IPS-15b (cell line): ENCODE data around the gene APLNR.

ENCODE experiments used
- H3K27me3 ChIP-seq: one replicate; pipeline ENCODE4 v1.6.1; 2013; ENCODE audit warnings: low read length; ENCODE audit not compliant: control insufficient read depth, insufficient read depth
- H3K36me3 ChIP-seq: one replicate; pipeline ENCODE4 v1.6.1; 2013; ENCODE audit warnings: low read length; ENCODE audit not compliant: control insufficient read depth, insufficient read depth
- H3K4me1 ChIP-seq: one replicate; pipeline ENCODE4 v1.6.1; 2013; ENCODE audit warnings: mild to moderate bottlenecking, low read length; ENCODE audit not compliant: control insufficient read depth, insufficient read depth
- H3K4me3 ChIP-seq: one replicate; pipeline ENCODE4 v1.5.1; 2013; ENCODE audit warnings: low read depth, low read length
- H3K9ac ChIP-seq: one replicate; pipeline ENCODE4 v1.6.1; 2013; ENCODE audit warnings: low read depth, mild to moderate bottlenecking, low read length
- H3K9me3 ChIP-seq: one replicate; pipeline ENCODE4 v1.6.1; 2013; ENCODE audit warnings: mild to moderate bottlenecking, low read length; ENCODE audit not compliant: control insufficient read depth, insufficient read depth

The APLNR gene

DNA sequence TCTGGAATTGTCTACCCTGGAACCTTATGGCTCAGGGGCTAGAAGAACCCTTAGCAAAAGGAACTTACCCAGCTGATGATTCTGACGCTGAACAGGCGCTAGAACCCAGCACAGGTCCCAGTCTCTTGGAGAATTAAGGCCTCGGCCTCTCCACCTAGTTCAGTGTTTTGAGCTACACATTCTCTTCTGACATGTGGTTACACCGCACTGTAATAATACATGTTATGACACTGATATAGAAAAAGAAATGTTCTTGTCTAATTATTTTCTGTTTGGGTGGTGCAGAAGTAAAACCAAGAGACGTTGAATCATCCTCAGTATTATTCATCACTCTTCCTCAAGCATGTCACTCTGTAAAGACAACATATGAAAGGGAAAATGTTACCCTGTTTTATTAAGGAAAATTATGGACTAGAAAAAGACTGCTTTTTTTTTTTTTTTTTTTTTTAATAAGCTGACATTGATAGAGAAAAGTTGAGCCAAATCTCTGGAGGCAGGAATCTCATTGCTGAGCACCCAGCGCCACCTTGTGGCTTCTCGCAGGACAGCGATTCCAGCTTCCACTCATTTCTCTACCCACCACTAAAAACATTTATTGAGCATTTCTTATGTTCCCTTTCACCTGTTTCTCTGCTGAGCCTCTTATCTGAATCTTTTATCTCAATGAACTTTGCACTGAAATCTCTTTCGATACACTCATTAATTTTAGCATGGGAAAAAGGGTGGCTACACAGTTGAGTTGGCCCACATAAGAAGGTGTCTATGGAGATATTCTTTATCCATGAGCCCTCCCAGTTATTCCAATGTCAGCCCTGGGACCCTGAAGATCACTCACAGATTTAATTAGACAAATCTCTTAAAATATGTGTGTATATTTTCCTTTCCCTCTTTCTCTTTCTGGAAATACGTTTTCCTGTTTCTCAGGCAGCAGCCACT lies 12.6 kb upstream of the APLNR start:
- H3K4me1 ChIP-seq, result no peaks in the 10 kb centered on the region
- no peaks in the 10 kb centered on the region for H3K27me3 ChIP-seq
- no peak overlapping the region for H3K9ac ChIP-seq
- no peak overlapping the region for H3K4me3 ChIP-seq
- no peaks in the 10 kb centered on the region for H3K36me3 ChIP-seq
- H3K9me3 ChIP-seq, result no peaks in the 10 kb centered on the region

DNA sequence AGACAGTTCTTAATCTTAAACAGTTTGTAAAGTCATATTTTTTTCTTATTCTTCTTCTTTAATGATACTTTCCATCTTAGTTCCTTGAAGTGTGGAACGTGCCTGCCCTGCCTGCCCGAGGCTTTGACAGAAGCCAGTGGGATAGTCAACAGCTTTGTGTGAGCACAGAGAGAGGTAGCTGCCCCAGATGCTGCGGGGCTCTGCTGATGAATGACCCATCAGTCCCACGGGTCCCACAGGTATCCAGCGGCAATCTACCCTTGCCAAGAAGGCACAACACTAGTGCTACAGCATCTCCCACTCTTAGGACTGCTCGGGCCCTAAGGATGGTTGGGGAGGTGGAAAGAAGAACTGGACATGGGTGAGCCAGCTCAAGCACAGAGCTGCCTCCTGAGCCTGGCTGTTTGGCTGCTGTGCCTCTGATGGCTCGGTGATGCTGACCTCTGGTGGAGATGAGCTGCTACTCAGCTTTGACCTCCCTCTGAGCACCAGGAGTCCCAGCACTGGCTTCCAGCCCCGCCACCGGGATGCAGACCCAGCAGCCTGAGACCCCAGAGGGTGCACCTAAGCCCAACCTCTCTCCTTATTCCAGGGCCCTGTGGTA lies 11.8 kb upstream of the APLNR start:
- Histone ChIP-seq H3K36me3 (no peaks in the 10 kb centered on the region), H3K4me3 (no peak overlapping the region), H3K9me3 (no peaks in the 10 kb centered on the region), H3K27me3 (no peaks in the 10 kb centered on the region), H3K9ac (no peak overlapping the region), H3K4me1 (no peaks in the 10 kb centered on the region)

- no peak overlapping the region for H3K4me3 ChIP-seq
- no peaks in the 10 kb centered on the region for H3K4me1 ChIP-seq
- H3K9me3 ChIP-seq, result no peaks in the 10 kb centered on the region
- H3K36me3 ChIP-seq, result no peaks in the 10 kb centered on the region
- H3K9ac ChIP-seq, result no peak overlapping the region
- no peaks in the 10 kb centered on the region for H3K27me3 ChIP-seq
These were observed 7.9 kb upstream of the APLNR start for GRCh38 chr11:57244911-57245310.

GRCh38 chr11:57241353-57241972 lies 4.4 kb upstream of the APLNR start:
- Histone ChIP-seq H3K4me3 (no peak overlapping the region), H3K4me1 (no peaks in the 10 kb centered on the region), H3K9me3 (no peaks in the 10 kb centered on the region), H3K36me3 (no peaks in the 10 kb centered on the region), H3K9ac (no peak overlapping the region), H3K27me3 (no peaks in the 10 kb centered on the region)

DNA sequence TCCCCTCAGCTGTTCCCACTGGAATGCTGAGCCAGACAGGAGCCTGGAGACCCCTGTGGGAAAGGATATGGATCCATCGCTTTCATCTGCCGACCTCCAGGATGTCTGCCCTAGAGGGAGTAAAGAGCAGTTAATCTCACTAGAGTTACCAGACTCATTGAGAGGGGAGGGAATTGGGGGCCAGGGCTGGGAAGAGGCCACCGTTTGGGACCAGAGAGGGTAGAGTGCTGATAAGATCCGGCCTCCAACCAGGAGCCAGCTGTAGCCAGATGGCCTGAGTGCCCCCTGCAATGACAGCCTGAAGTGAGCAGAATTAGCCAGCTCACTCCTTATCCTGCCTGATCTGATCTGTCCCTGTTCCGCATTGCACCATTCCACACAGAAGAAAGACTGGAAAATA lies 3.7 kb upstream of the APLNR start:
- Histone ChIP-seq H3K9ac (no peak overlapping the region), H3K9me3 (no peaks in the 10 kb centered on the region), H3K27me3 (no peaks in the 10 kb centered on the region), H3K36me3 (no peaks in the 10 kb centered on the region), H3K4me1 (no peaks in the 10 kb centered on the region), H3K4me3 (no peak overlapping the region)

GRCh38 chr11:57240007-57240406 lies 3.0 kb upstream of the APLNR start:
- H3K4me3 ChIP-seq, result no peak overlapping the region
- no peaks in the 10 kb centered on the region for H3K36me3 ChIP-seq
- no peaks in the 10 kb centered on the region for H3K27me3 ChIP-seq
- H3K9ac ChIP-seq, result no peak overlapping the region
- no peaks in the 10 kb centered on the region for H3K9me3 ChIP-seq
- no peaks in the 10 kb centered on the region for H3K4me1 ChIP-seq

DNA sequence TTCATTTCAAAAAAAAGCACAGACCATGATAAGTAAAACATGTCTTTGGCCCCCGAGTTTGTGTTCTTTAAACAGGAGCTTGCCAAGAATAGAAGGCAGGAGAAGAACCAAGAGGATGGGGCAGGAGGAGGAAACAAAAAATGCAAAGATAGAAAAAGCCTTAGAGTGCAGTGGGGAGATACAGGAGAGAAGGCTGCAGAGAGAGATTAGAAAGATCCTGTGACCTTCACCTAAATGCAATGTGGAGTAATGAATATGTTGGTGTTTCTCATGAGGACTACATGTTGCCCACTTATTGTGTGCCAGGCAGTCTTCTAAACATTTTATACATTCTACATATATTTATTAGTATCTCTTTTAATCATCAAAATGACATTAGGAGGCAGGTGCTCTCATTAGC lies 2.3 kb upstream of the APLNR start:
- Histone ChIP-seq H3K36me3 (no peaks in the 10 kb centered on the region), H3K9me3 (no peaks in the 10 kb centered on the region), H3K9ac (no peak overlapping the region), H3K4me1 (no peaks in the 10 kb centered on the region), H3K4me3 (no peak overlapping the region), H3K27me3 (no peaks in the 10 kb centered on the region)

DNA sequence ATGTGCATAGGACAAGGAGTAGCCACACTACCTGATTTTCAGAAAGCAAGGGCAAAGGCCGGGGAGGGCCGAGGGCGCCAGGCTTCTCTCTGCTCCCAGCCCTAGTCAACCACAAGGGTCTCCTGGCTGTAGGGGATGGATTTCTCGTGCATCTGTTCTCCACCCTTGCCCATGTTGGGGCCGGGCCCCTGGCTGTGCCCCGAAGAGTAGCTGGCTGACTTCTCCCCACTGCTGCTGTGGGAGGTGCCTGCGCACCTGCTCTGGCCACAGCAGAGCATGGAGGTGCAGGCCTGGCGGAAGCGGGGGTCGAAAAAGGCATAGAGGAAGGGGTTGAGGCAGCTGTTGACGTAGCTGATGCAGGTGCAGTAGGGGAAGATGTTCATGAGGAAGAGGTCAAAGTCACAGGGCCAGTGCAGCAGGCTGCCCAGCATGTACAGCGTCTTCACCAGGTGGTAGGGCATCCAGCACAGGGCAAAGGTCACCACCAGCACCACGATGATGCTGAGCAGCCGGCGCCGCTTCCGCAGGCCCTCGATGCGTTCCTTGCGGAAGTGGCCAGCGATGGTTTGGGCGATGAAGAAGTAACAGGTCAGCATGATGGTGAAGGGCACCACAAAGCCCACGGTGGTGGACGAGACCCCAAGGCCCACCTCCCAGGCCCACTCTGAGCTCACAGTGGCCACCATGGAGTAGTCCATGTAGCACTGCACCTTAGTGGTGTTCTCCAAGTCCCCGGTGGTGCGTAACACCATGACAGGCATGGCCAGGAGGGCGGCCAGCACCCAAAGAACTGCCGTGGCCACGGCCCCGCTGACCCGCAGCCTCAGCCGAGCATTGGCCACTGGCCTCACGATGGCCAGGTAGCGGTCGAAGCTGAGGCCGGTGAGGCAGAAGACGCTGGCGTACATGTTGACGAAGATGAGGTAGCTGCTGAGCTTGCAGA lies 1.0 kb downstream of the APLNR start:
- no peaks in the 10 kb centered on the region for H3K36me3 ChIP-seq
- H3K4me1 ChIP-seq, result peaks cover 4% of the 10 kb centered on the region
- H3K4me3 ChIP-seq, result no peak overlapping the region
- peaks cover 11% of the 10 kb centered on the region for H3K27me3 ChIP-seq
- H3K9me3 ChIP-seq, result no peaks in the 10 kb centered on the region
- H3K9ac ChIP-seq, result no peak overlapping the region

DNA sequence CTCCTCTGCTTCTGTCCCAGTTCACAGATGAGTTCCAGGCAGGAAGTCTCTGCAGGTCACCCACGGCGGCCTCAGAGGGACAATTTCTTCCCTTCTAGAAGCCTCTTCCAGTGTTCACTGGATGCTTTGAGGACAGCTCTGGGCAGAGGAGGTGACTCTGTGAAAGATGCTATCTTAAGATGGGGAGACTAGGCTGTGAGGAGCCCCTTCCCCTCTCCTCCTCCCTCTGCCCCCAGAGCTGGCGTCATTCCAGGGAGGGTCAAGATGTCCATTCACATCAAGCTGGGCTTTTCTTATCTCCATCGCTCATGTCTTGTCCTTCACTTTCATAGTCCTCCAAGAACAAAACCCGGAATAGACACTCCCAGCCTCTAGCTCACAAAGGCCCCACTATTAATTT lies 3.3 kb downstream of the APLNR start:
- peaks cover 8% of the 10 kb centered on the region for H3K4me1 ChIP-seq
- no peaks in the 10 kb centered on the region for H3K9me3 ChIP-seq
- H3K36me3 ChIP-seq, result no peaks in the 10 kb centered on the region
- H3K27me3 ChIP-seq, result peaks cover 11% of the 10 kb centered on the region
- H3K9ac ChIP-seq, result no peak overlapping the region
- H3K4me3 ChIP-seq, result no peak overlapping the region

GRCh38 chr11:57231539-57232253 lies 5.4 kb downstream of the APLNR start:
- Histone ChIP-seq H3K9me3 (no peaks in the 10 kb centered on the region), H3K4me3 (no peak overlapping the region), H3K36me3 (no peaks in the 10 kb centered on the region), H3K27me3 (peaks cover 11% of the 10 kb centered on the region), H3K4me1 (peaks cover 8% of the 10 kb centered on the region), H3K9ac (no peak overlapping the region)
